SU-DHL-6 (cell line): ENCODE data around the gene VDR.

Experiments
- H2AFZ ChIP-seq: fragments of 200-600 bp; sonication (generic); 2 replicates; pipeline ENCODE4 v1.6.1; 2014; ENCODE audit warnings: low read depth, mild to moderate bottlenecking, moderate library complexity, mixed read lengths, antibody characterized with exemption, low read length; ENCODE audit not compliant: severe bottlenecking
- H3F3A ChIP-seq: fragments of 200-600 bp; shearing (Covaris generic); 2 replicates; pipeline ENCODE4 v1.6.0; 2016; ENCODE audit warnings: antibody characterized with exemption, mild to moderate bottlenecking; ENCODE audit not compliant: insufficient read depth
- H3K27ac ChIP-seq: fragments of 200-600 bp; sonication (generic); 2 replicates; pipeline ENCODE4 v1.5.1; 2016; ENCODE audit warnings: low read depth, mild to moderate bottlenecking, low read length, moderate library complexity, mixed read lengths
- H3K27me3 ChIP-seq: fragments of 200-600 bp; sonication (generic), shearing (Covaris generic); 2 replicates; pipeline ENCODE4 v1.6.0; 2014; ENCODE audit warnings: mild to moderate bottlenecking, low read length
- H3K36me3 ChIP-seq: fragments of 200-600 bp; sonication (generic); 2 replicates; pipeline ENCODE4 v1.6.1; 2014; ENCODE audit warnings: mild to moderate bottlenecking, low read length, mixed read lengths
- H3K4me2 ChIP-seq: fragments of 300-600, 200-600 bp; shearing (Covaris generic), sonication (generic); 2 replicates; pipeline ENCODE4 v1.6.0; 2014; ENCODE audit warnings: low read length, low read depth, mild to moderate bottlenecking; ENCODE audit not compliant: poor library complexity, severe bottlenecking
- H3K4me3 ChIP-seq: fragments of 200-600 bp; sonication (generic); 2 replicates; pipeline ENCODE4 v1.5.1; 2014; ENCODE audit warnings: antibody characterized with exemption, low read length, mild to moderate bottlenecking, mixed read lengths; ENCODE audit not compliant: insufficient read depth, poor library complexity, severe bottlenecking
- H3K79me2 ChIP-seq: fragments of 200-600 bp; sonication (generic); 2 replicates; pipeline ENCODE4 v1.6.1; 2014; ENCODE audit warnings: mild to moderate bottlenecking, low read length, moderate library complexity; ENCODE audit not compliant: insufficient read depth
- H3K9ac ChIP-seq: fragments of 200-600 bp; sonication (generic); 2 replicates; pipeline ENCODE4 v1.7.0; 2014; ENCODE audit warnings: mild to moderate bottlenecking, low read length
- H3K9me2 ChIP-seq: fragments of 200-600 bp; sonication (generic); replicated peaks from 2 replicates; pipeline ENCODE4 v1.6.1; 2014; ENCODE audit warnings: low read length; ENCODE audit not compliant: insufficient read depth
- H3K9me3 ChIP-seq: fragments of 200-600 bp; sonication (generic); 2 replicates; pipeline ENCODE4 v1.6.1; 2014; ENCODE audit warnings: low read length, mixed read lengths; ENCODE audit not compliant: insufficient read depth
- H4K20me1 ChIP-seq: fragments of 200-600 bp; sonication (generic); 2 replicates; pipeline ENCODE4 v1.6.1; 2014; ENCODE audit warnings: low read depth, mild to moderate bottlenecking, antibody characterized with exemption, low read length, moderate library complexity, mixed read lengths
- CTCF ChIP-seq: fragments of 200-600 bp; sonication (generic); IDR thresholded peaks from one replicate; pipeline ENCODE4 v1.5.1; 2017; ENCODE audit warnings: antibody characterized with exemption, mild to moderate bottlenecking, low read length, moderate library complexity; ENCODE audit not compliant: insufficient read depth, poor library complexity, severe bottlenecking
- EZH2phosphoT487 ChIP-seq: fragments of 200-600 bp; sonication (generic), shearing (Covaris generic); conservative IDR thresholded peaks from 2 replicates; pipeline ENCODE4 v1.6.1; 2018; ENCODE audit warnings: mild to moderate bottlenecking, antibody characterized with exemption, low read length, moderate library complexity, mixed read lengths

VDR gene

GRCh38 chr12:47794679-47795078 is 110.1 kb downstream of the VDR start:
- Histone ChIP-seq H3K4me3 (no peak overlapping the region), H3K27me3 (no peaks in the 10 kb centered on the region), H3K79me2 (no peaks in the 10 kb centered on the region), H3K9ac (no peak overlapping the region), H3K36me3 (peaks cover 4% of the 10 kb centered on the region; the same call in 1 of the 2 replicates), H3K4me2 (no peak overlapping the region), H3F3A (no peaks in the 10 kb centered on the region), H3K9me2 (no peaks in the 10 kb centered on the region), H3K27ac (no peak overlapping the region), H2AFZ (no peak overlapping the region), H4K20me1 (no peaks in the 10 kb centered on the region), H3K9me3 (no peaks in the 10 kb centered on the region)
- TF ChIP-seq CTCF (no peak), EZH2phosphoT487 (no peak)

GRCh38 chr12:47793015-47793681 is 111.6 kb downstream of the VDR start:
- Histone ChIP-seq H3K9me3 (no peaks in the 10 kb centered on the region), H3F3A (no peaks in the 10 kb centered on the region), H3K27me3 (no peaks in the 10 kb centered on the region), H3K27ac (no peak overlapping the region), H3K79me2 (no peaks in the 10 kb centered on the region), H3K9ac (no peak overlapping the region), H4K20me1 (no peaks in the 10 kb centered on the region), H3K4me3 (no peak overlapping the region), H2AFZ (no peak overlapping the region), H3K4me2 (no peak overlapping the region), H3K9me2 (no peaks in the 10 kb centered on the region), H3K36me3 (peaks cover 4% of the 10 kb centered on the region; the same call in 1 of the 2 replicates)
- no peak for TF ChIP-seq EZH2phosphoT487
- TF ChIP-seq CTCF: no peak

- TF ChIP-seq EZH2phosphoT487: no peak
- TF ChIP-seq CTCF: no peak
- no peaks in the 10 kb centered on the region for H3F3A ChIP-seq
Observed at GRCh38 chr12:47791874-47792273, 112.9 kb downstream of the VDR start.

More at GRCh38 chr12:47791874-47792273, 112.9 kb downstream of the VDR start:
- H3K27ac ChIP-seq: no peak overlapping the region
- H3K4me3 ChIP-seq: no peak overlapping the region
- peaks cover 4% of the 10 kb centered on the region; the same call in 1 of the 2 replicates for H3K36me3 ChIP-seq
- H3K27me3 ChIP-seq: no peaks in the 10 kb centered on the region
- H3K4me2 ChIP-seq: no peak overlapping the region
- H4K20me1 ChIP-seq: no peaks in the 10 kb centered on the region
- H3K79me2 ChIP-seq: no peaks in the 10 kb centered on the region
- no peak overlapping the region for H3K9ac ChIP-seq
- no peak overlapping the region for H2AFZ ChIP-seq
- H3K9me2 ChIP-seq: no peaks in the 10 kb centered on the region
- H3K9me3 ChIP-seq: no peaks in the 10 kb centered on the region
